A549 (cell line): ENCODE results near the gene DSCAM. TPM values are rescaled to one million over a fixed set of nuclear protein-coding genes. Genes with fewer than 3 reads are reported as not detected.

Source experiments
- ATAC-seq, 2 experiments: fragments of 200-7000 bp in 1 of 2; fragments of >200 bp in 1 of 2; cut with Nextera tagmentation in 1 of 2; cut with Tn5 transposase in 1 of 2; 3 replicates each; pipeline versions ENCODE4 v1.8.0 to v1.9.1; 2018 to 2020; ENCODE audit warnings: mild to moderate bottlenecking in 1 of 2, moderate library complexity in 1 of 2
- CTCF ChIA-PET: fragments of 300-600 bp; sonication (Branson Sonifier 250); formaldehyde crosslinking; extraction: SDS; loops from one replicate; lab custom pipeline; 2021; ENCODE audit warnings: antibody characterized with exemption, inconsistent platforms; lab: Yijun Ruan, JAX
- POLR2A ChIA-PET: fragments of 350-600 bp; formaldehyde crosslinking; extraction: SDS; loops from one replicate; lab custom pipeline; 2021; ENCODE audit warnings: antibody characterized with exemption, inconsistent platforms; lab: Yijun Ruan, JAX
- DNase-seq, 2 experiments: peaks; one replicate each; pipeline versions ENCODE4 v3.0.0 to v3.0.0-alpha.2; 2011 to 2016; ENCODE audit warnings: low read depth in 1 of 2, low spot score in 1 of 2
- FAIRE-seq: peaks from 2 replicates; lab custom pipeline; 2011; peaks lifted over from hg19 to GRCh38; lab: Jason Lieb, UNC
- H3K27ac ChIP-seq, 2 experiments: fragments of >200 bp; sonication (Bioruptor Twin); formaldehyde crosslinking; 3 replicates each; pipeline ENCODE4 v1.5.1; 2016 to 2017
- H3K4me1 ChIP-seq: fragments of >200 bp; sonication (Bioruptor Twin); formaldehyde crosslinking; 3 replicates; pipeline ENCODE4 v1.6.1; 2016
- H3K4me2 ChIP-seq: fragments of >200 bp; sonication (Bioruptor Twin); formaldehyde crosslinking; 3 replicates; pipeline ENCODE4 v1.6.1; 2016
- H3K4me3 ChIP-seq: fragments of >200 bp; sonication (Bioruptor Twin); formaldehyde crosslinking; 3 replicates; pipeline ENCODE4 v1.5.1; 2016
- H3K9me3 ChIP-seq: fragments of >200 bp; sonication (Bioruptor Twin); formaldehyde crosslinking; 3 replicates; pipeline ENCODE4 v1.6.1; 2016
- ATOH8 ChIP-seq: fragments of 250-450 bp; sonication (Bioruptor Pico); IDR thresholded peaks from 2 replicates; pipeline ENCODE4 v1.5.0; 2020; ENCODE audit warnings: low read depth, mild to moderate bottlenecking, moderate library complexity
- BHLHE40 ChIP-seq: IDR thresholded peaks from 2 replicates; pipeline ENCODE4 v1.6.1; 2012; ENCODE audit warnings: low read depth, low read length, inconsistent platforms
- CBX8 ChIP-seq: fragments of 200-600 bp; sonication (generic); IDR thresholded peaks from 2 replicates; pipeline ENCODE4 v1.6.1; 2016
- CEBPB ChIP-seq, 2 experiments: fragments of >200 bp in 1 of 2; sonication (Bioruptor Twin) in 1 of 2; formaldehyde crosslinking in 1 of 2; IDR thresholded peaks; 2 replicates each; pipeline ENCODE4 v1.6.1; 2012 to 2016
- CHD2 ChIP-seq: fragments of 150-350 bp; IDR thresholded peaks from 2 replicates; pipeline ENCODE4 v1.6.1; 2014; ENCODE audit warnings: low read length; ENCODE audit not compliant: partially characterized antibody
- EHF ChIP-seq: fragments of 250-450 bp; sonication (Bioruptor Pico); IDR thresholded peaks from 2 replicates; pipeline ENCODE4 v1.5.0; 2020; ENCODE audit warnings: mild to moderate bottlenecking
- EHMT2 ChIP-seq: fragments of 200-600 bp; sonication (generic); IDR thresholded peaks from 2 replicates; pipeline ENCODE4 v1.6.1; 2016; ENCODE audit warnings: antibody characterized with exemption, low read depth, mild to moderate bottlenecking, moderate library complexity
- FOSB ChIP-seq: fragments of 250-450 bp; sonication (Bioruptor Pico); IDR thresholded peaks from 2 replicates; pipeline ENCODE4 v1.5.0; 2020; ENCODE audit warnings: mild to moderate bottlenecking, moderate library complexity
- GATA3 ChIP-seq: IDR thresholded peaks from 2 replicates; pipeline ENCODE4 v1.6.1; 2012; ENCODE audit warnings: borderline replicate concordance
- HDAC2 ChIP-seq: fragments of 200-600 bp; sonication (generic); IDR thresholded peaks from 2 replicates; pipeline ENCODE4 v1.6.1; 2016
- HEYL ChIP-seq: fragments of 250-450 bp; sonication (Bioruptor Pico); IDR thresholded peaks from 2 replicates; pipeline ENCODE4 v1.8.0; 2021; ENCODE audit warnings: mild to moderate bottlenecking, moderate library complexity
- HMGXB4 ChIP-seq: fragments of 250-450 bp; sonication (Bioruptor Pico); IDR thresholded peaks from 2 replicates; pipeline ENCODE4 v1.5.0; 2021; ENCODE audit warnings: mild to moderate bottlenecking, moderate library complexity, borderline replicate concordance
- KDM1A ChIP-seq: fragments of 200-600 bp; sonication (generic); IDR thresholded peaks from 2 replicates; pipeline ENCODE4 v1.6.1; 2016; ENCODE audit warnings: low read depth, mild to moderate bottlenecking
- MAFK ChIP-seq: fragments of 450-650 bp; IDR thresholded peaks from 2 replicates; pipeline ENCODE4 v1.6.1; 2014; ENCODE audit not compliant: partially characterized antibody
- MAX ChIP-seq: IDR thresholded peaks from 2 replicates; pipeline ENCODE4 v1.6.1; 2012
- MAZ ChIP-seq: fragments of 150-350 bp; IDR thresholded peaks from 2 replicates; pipeline ENCODE4 v1.6.1; 2014; ENCODE audit warnings: antibody characterized with exemption, low read depth, low read length, borderline replicate concordance
- NFE2L2 ChIP-seq: fragments of 150-350 bp; conservative IDR thresholded peaks from 2 replicates; pipeline ENCODE4 v1.6.1; 2014; ENCODE audit warnings: low read length
- NR3C1 ChIP-seq: fragments of >200 bp; sonication (Bioruptor Twin); formaldehyde crosslinking; IDR thresholded peaks from 3 replicates; pipeline ENCODE4 v1.6.1; 2017
- PHF8 ChIP-seq: fragments of 200-600 bp; sonication (generic); IDR thresholded peaks from 2 replicates; pipeline ENCODE4 v1.6.1; 2016; ENCODE audit warnings: low read depth, mild to moderate bottlenecking, antibody characterized with exemption, moderate library complexity, borderline replicate concordance
- POLR2A ChIP-seq: IDR thresholded peaks from 2 replicates; pipeline ENCODE4 v1.6.1; 2012; ENCODE audit warnings: mild to moderate bottlenecking, low read length
- RFX5 ChIP-seq: fragments of 450-650 bp; IDR thresholded peaks from 2 replicates; pipeline ENCODE4 v1.7.1; 2014; ENCODE audit warnings: antibody characterized with exemption, mild to moderate bottlenecking, moderate library complexity
- RNF2 ChIP-seq: fragments of 200-600 bp; sonication (generic); IDR thresholded peaks from 2 replicates; pipeline ENCODE4 v1.6.1; 2016; ENCODE audit warnings: low read depth, mild to moderate bottlenecking, antibody characterized with exemption, moderate library complexity, borderline replicate concordance
- SREBF2 ChIP-seq: fragments of 450-650 bp; IDR thresholded peaks from 2 replicates; pipeline ENCODE4 v1.6.1; 2014; ENCODE audit warnings: mild to moderate bottlenecking, moderate library complexity
- TFCP2L1 ChIP-seq: fragments of 250-450 bp; sonication (Bioruptor Pico); IDR thresholded peaks from 2 replicates; pipeline ENCODE4 v1.5.0; 2021; ENCODE audit warnings: mild to moderate bottlenecking
- WGBS: methylation state at CpG from one replicate; pipeline ENCODE4 v1.1.6; 2017; ENCODE audit errors: missing lambda C conversion rate; 5-methylcytosine and 5-hydroxymethylcytosine counted together
- polyA plus RNA-seq, 4 experiments: library from polyadenylated mRNA; depleted of rRNA in 3 of 4; stranded (reverse); fragments of >200 nt; fragmentation: RNase III in 1 of 4; extraction: RNeasy Plus Mini Kit Qiagen cat#74134 plus additional on column Dnase treatment in 1 of 4; gene quantifications; 2 replicates in 3 of 4; 3 replicates in 1 of 4; pipeline ENCODE4 v1.2.3, GENCODE V29; 2011 to 2017
- TF ChIP-seq, protein P1 (sequence below): fragments of >200 bp; sonication (Bioruptor Twin); formaldehyde crosslinking; IDR thresholded peaks from 2 replicates; pipeline ENCODE4 v1.6.1; 2016

Gene DSCAM
- polyA plus RNA-seq, 2 of the 4 experiments (the other 2 are of a cell fraction), result not detected

- TF ChIP-seq GATA3 (no peak), RNF2 (no peak), POLR2A (no peak), NFE2L2 (no peak), HMGXB4 (CRISPR knock-in tag) (no peak), CHD2 (no peak), SREBF2 (no peak)
- TF ChIP-seq, protein P1, sequence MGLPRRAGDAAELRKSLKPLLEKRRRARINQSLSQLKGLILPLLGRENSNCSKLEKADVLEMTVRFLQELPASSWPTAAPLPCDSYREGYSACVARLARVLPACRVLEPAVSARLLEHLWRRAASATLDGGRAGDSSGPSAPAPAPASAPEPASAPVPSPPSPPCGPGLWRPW, result no peak
- no peak for FAIRE-seq
- ChIA-PET POLR2A (no interaction called here), CTCF (no interaction called here)
- Histone ChIP-seq H3K4me3 (no peak overlapping the region), H3K4me2 (no peak overlapping the region), H3K9me3 (no peaks in the 10 kb centered on the region; the same call in 2 of the 3 replicates), H3K4me1 (no peaks in the 10 kb centered on the region), H3K27ac (no peak overlapping the region)
- no peak for ATAC-seq
- 0% methylated on average over 1 of the region's 1 CpG for WGBS
- DNase-seq, result no peak
Measured at GRCh38 chr21:40800126-40800525, 46.8 kb downstream of the DSCAM start.

DNA sequence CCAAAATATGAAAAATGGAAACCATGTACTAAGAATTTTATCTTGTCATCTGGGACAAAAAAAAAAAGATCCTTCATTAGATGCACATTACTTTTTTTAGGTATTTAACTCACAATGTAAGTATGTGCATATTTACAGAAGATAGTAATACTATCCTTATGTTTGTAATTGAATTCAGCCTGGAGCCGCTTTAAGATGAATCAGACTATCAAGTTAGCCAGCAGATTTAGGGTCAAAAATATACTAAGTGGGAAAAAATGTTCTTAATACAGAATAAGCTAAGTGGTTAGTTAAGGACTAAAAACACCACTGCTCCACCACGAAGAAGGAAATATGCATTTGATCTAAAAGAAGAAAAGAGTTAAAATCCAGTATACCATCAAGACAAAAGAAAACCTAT, 49.1 kb downstream of the DSCAM start:
- Histone ChIP-seq H3K4me2 (no peak overlapping the region), H3K9me3 (no peaks in the 10 kb centered on the region; the same call in 2 of the 3 replicates), H3K4me1 (no peaks in the 10 kb centered on the region), H3K4me3 (no peak overlapping the region), H3K27ac (no peak overlapping the region)
- TF ChIP-seq TFCP2L1 (no peak), FOSB (CRISPR knock-in tag) (no peak), MAX (no peak), BHLHE40 (no peak), NR3C1 (no peak), ATOH8 (CRISPR knock-in tag) (no peak)
- FAIRE-seq (no peak), DNase-seq (no peak), ATAC-seq (no peak)
- WGBS, result 6% methylated on average over 2 of the region's 2 CpGs
- POLR2A ChIA-PET, result no interaction called here
- CTCF ChIA-PET, result interaction anchor here (0.9 kb wide), 1 partner anchor 19 kb away, joined by 3 read pairs; no protein-coding TSS in a partner anchor

DNA sequence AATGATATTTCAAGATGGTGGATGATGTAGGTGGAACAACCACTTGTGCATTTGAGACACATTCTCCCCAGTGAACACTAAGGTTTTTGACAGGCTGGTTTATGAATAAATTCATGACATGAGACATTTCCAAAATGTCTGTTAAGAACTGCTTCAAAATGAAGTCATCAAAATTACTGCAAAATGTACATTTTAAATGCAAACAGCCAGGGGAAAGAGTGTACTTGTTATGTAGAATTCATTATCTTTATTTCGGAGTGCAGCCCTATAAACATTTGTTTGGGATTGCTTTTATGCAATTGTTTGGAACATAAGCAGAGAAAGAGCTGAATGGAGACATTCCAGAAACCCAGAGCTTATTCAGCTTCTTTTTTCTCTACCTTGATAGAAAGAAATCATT, 49.5 kb downstream of the DSCAM start:
- POLR2A ChIA-PET, result no interaction called here
- Histone ChIP-seq H3K27ac (no peak overlapping the region), H3K4me1 (no peaks in the 10 kb centered on the region), H3K9me3 (no peaks in the 10 kb centered on the region; the same call in 2 of the 3 replicates), H3K4me2 (no peak overlapping the region), H3K4me3 (no peak overlapping the region)
- CTCF ChIA-PET, result interaction anchor here (0.9 kb wide), 1 partner anchor 19 kb away, joined by 3 read pairs; no protein-coding TSS in a partner anchor
- FAIRE-seq (no peak), ATAC-seq (no peak), DNase-seq (no peak)
- 0% methylated on average over 1 of the region's 1 CpG for WGBS
- TF ChIP-seq EHF (CRISPR knock-in tag), result no peak
- TF ChIP-seq PHF8, result no peak
- TF ChIP-seq RNF2, result no peak
- TF ChIP-seq KDM1A, result no peak
- no peak for TF ChIP-seq BHLHE40
- TF ChIP-seq HEYL (CRISPR knock-in tag), result no peak
- TF ChIP-seq MAZ, result no peak
- TF ChIP-seq HDAC2, result no peak
- TF ChIP-seq RFX5, result no peak
- TF ChIP-seq CBX8, result no peak
- TF ChIP-seq CEBPB (IDR thresholded peaks at IDR 0.05), result no peak
- TF ChIP-seq NR3C1, result no peak
- no peak for TF ChIP-seq MAFK
- no peak for TF ChIP-seq EHMT2
- TF ChIP-seq MAX, result no peak
